ENCODE data around the gene CACNA1B.
"Not testable (repeated sequence)": the region's sequence is repeated elsewhere in the genome, so short reads cannot be mapped to it uniquely, and the experiment has no call there.

The CACNA1B gene

GRCh38 chr9:138019514-138019913 lies 141.9 kb downstream of the CACNA1B start:
- not testable (repeated sequence) for DNase-seq

GRCh38 chr9:138020120-138020794 lies 142.7 kb downstream of the CACNA1B start:
- no peak for DNase-seq

GRCh38 chr9:138020795-138021182 lies 143.2 kb downstream of the CACNA1B start:
- no peak for DNase-seq

DNA sequence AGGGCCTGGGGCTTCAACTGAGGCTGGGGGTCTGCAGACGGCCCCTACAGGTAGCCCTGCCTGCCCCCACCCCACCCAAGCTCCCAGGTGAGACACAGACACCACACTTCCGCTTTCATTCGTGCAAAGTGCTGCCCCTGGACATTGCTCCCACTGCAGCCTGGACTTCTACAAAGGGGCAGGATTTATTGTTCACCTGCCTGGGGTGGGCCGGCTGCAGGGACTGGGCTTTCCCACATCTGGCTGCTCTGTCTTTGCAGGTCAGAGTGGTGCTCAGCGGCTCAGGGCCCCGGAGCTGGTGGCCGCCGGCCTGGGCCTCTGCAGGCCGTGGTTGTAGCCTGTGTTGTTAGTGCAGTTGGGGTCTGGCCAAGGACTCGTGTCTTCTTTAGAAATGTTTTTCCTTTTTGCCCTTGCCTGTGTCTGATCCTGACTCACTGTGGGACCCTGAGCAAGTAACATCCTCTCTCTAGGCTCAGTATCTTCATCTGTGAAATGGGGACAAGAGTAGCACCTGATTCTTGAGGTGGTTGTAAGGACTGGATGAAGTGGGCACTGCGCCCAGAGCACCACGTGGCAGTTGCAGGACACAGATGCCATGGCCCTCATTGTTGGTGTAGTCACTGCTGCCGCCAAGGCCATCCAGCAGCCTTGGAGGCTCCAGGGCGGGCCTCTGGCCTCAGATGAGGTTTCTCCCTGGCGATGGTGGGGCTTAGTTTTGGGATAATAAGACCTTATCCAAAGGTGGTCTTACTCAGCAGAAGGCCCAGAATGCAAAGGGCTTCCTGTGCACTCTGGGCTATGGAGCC lies 143.9 kb downstream of the CACNA1B start:
- no peak for DNase-seq

- DNase-seq, result peak; percentile 78
These were observed 144.6 kb downstream of the CACNA1B start for GRCh38 chr9:138022121-138022741.

DNA sequence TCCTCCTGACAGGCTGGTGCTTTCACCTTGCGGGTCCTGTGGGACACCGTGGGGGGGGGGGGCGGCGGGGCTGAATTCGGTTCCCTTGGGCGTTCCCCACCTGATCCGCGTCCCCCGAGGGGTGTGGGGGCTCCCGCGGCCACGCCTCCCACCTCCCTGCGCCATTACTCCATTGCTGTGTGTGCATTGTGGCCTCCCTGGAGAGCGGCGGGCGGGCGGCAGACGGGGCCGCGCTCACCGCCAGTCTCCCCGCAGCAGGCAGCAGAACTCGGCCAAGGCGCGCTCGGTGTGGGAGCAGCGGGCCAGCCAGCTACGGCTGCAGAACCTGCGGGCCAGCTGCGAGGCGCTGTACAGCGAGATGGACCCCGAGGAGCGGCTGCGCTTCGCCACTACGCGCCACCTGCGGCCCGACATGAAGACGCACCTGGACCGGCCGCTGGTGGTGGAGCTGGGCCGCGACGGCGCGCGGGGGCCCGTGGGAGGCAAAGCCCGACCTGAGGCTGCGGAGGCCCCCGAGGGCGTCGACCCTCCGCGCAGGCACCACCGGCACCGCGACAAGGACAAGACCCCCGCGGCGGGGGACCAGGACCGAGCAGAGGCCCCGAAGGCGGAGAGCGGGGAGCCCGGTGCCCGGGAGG lies 145.3 kb downstream of the CACNA1B start:
- peak; percentile 39 for DNase-seq

DNA sequence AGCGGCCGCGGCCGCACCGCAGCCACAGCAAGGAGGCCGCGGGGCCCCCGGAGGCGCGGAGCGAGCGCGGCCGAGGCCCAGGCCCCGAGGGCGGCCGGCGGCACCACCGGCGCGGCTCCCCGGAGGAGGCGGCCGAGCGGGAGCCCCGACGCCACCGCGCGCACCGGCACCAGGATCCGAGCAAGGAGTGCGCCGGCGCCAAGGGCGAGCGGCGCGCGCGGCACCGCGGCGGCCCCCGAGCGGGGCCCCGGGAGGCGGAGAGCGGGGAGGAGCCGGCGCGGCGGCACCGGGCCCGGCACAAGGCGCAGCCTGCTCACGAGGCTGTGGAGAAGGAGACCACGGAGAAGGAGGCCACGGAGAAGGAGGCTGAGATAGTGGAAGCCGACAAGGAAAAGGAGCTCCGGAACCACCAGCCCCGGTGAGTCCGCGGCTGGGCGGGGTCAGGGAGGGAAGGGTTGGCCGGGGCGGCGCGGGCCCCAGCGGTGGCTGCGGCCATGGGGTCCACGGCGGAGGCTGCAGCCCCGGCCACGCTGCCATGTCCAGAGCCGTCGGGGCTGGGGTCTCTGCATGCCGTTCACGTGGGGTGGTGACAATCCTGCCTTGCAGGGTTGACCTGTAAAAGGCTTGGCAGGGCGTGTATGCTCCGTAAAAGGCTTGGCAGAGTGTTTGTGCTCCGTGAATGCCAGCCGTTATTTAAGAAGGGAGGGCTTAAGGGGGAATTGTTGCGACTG lies 146.0 kb downstream of the CACNA1B start:
- DNase-seq, result peak; percentile 19

DNA sequence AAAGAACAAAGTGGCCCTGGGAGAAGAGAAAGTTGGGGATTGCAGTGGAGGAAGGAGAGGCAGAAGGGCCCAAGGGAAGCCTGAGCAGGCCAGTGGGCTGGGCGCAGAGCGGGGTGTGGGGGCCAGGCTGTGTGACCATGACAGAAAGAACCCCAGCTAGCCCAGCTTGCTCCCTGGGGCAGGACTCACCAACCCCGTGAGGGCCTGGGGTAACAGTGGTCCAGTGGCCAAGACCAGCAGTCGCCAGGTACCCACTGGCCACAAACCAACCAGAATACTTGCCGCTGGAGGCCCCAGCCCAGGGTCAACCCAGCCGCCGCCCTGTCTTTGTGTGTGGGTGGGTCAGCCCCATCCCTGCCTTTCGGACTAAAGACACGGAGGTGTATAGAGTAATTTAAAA lies 146.5 kb downstream of the CACNA1B start:
- no peak for DNase-seq

DNA sequence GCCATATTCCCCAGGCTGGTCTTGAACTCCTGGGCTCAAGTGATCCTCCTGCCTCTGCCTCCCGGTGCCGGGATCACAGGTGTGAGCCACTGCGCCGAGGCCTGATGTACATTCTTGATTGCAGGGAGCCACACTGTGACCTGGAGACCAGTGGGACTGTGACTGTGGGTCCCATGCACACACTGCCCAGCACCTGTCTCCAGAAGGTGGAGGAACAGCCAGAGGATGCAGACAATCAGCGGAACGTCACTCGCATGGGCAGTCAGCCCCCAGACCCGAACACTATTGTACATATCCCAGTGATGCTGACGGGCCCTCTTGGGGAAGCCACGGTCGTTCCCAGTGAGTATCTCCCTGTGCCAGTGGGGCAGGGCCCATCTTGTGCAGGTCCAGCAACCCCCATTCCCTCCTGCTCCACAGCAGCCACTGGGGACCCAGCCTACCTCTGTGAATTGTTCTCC lies 147.3 kb downstream of the CACNA1B start:
- no peak for DNase-seq

GRCh38 chr9:138025417-138025816 lies 147.8 kb downstream of the CACNA1B start:
- DNase-seq, result no peak

DNA sequence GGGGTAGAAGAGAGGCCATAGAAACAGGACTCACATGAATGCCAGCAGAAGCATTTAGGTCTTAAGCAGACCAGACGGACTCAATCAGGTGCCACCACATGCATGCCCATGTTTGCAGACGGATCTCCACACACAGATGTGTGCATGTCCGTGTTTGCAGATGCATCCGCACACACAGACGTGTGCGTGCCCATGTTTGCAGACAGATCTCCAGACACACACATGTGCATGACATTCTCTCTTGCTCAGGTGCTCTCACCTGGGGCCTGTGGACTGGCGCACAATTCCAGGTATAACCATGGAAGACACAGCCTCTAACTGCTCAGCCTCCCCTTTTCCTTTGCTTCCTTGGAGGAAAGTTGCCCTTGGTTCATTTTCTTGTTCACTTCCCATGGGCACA lies 148.3 kb downstream of the CACNA1B start:
- DNase-seq, result no peak

DNA sequence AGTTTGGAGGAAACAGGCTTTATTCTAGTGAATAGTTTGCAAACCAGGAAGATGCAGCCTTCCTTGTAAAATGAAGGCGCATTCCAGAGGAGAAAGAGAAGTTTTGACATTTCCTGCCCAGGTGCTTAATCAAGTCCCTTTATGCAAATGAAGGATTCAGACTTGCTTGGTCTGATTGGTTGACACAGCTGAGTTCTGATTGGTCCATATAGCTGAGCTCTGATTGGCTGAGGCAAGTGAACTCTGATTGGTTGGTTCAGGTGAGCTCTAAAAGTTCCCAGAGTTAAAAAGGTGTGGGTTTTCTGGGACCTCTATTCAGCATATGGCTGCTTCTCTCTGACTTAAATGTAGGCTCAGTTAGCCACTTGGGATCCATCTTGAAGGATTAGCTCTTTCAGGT lies 151.0 kb downstream of the CACNA1B start:
- no peak for DNase-seq

GRCh38 chr9:138031186-138031585 lies 153.6 kb downstream of the CACNA1B start:
- DNase-seq, result no peak

GRCh38 chr9:138033950-138034349 lies 156.4 kb downstream of the CACNA1B start:
- no peak for DNase-seq

GRCh38 chr9:138037140-138037539 lies 159.6 kb downstream of the CACNA1B start:
- no peak for DNase-seq

DNA sequence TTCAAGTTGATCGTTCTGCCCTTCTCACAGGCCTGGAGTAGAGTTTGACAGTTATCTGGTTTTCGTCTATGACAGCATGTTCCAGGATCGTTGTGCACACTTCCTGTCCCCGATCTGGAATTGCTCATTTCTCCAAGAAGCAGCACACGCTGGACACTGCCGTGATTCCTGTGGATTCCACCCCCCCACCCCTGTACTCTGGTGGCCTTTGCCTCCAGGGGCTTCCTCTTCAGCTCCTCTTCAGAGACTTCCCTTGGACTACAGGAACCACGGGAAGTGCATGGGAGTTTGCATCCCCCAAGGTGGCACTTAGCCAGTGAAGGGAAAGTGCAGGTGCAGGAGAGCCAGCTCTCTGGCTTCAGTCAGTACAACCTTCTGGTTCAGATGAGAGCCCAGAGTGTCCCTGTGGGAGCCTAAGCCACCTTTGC lies 160.7 kb downstream of the CACNA1B start:
- no peak for DNase-seq

DNA sequence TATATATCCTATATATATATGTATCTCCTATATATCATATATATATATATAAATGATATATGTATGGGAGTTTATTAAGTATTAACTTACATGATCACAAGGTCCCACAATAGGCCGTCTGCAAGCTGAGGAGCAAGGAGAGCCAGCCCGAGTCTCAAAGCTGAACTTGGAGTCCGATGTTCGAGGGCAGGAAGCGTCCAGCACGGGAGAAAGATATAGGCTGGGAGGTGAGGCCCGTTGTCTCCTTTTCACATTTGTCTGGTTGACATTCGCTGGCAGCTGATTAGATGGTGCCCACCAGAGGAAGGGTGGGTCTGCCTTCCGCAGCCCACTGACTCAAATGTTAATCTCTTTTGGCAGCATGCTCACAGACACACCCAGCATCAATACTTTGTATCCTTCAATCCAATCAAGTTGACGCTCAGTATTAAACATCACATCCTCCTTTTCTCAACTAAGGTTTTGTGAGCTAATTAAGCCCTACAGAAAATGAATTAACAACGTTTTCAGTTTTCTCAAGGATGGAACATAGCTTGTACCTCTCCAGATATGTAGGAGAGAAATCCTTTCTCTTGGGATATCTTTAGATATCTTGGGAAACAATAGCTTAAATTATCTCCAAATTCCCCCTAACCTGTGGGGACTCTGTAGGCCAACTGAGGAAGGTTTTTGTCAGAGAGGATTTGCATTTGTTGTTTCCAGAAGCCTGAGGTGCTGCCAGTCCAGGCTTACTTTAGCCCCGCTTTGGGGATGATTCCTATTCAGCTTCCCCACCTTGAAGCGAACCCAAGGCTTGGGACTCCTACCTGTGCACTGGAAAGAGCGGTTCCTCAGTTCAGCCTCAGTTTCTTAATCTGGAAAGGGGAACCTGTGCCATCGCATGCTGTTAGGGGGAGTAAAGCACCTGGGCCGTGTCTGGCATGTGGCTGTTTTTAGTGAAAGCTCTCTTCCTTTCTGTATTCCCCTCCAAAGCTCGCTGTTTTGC lies 163.2 kb downstream of the CACNA1B start:
- DNase-seq, result no peak

DNA sequence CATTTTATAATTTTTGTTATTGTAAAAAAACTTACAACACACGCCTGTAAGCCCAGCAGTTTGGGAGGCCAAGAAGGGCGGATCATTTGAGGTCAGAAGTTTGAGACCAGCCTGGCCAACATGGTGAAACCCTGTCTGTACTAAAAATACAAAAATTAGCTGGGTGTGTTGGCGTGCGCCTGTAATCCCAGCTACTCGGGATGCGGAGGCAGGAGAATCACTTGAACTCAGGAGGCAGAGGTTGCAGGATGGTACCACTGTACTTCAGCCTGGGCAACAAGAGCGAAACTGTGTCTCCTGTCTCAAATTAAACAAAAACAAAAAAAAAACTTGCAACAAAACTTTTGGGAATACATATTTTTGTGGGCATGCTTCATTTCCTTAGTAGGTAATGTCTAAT lies 164.6 kb downstream of the CACNA1B start:
- no peak for DNase-seq

- no peak for DNase-seq
These were observed 165.1 kb downstream of the CACNA1B start for GRCh38 chr9:138042640-138043039.

GRCh38 chr9:138043061-138043410 lies 165.5 kb downstream of the CACNA1B start:
- DNase-seq, result no peak
